K562 (cell line): ENCODE results near the gene HINT3. TPM values are rescaled to one million over a fixed set of nuclear protein-coding genes. Genes with fewer than 3 reads are reported as not detected.

Experiments
- AFF1 ChIP-seq, 2 experiments: fragments of 450-650 bp; IDR thresholded peaks; 2 replicates each; pipeline ENCODE4 v1.6.1; 2018; ENCODE audit warnings: mild to moderate bottlenecking in 2 of 2, low read depth in 1 of 2; ENCODE audit not compliant: partially characterized antibody in 2 of 2
- JUN ChIP-seq, 2 experiments: sonication (generic) in 1 of 2; formaldehyde crosslinking in 1 of 2; IDR thresholded peaks; 2 replicates each; pipeline versions ENCODE4 v1.6.1 to v1.8.0; 2012 to 2022; ENCODE audit warnings: borderline replicate concordance in 2 of 2, mild to moderate bottlenecking in 2 of 2, improper control_type of control experiment in 1 of 2, low read depth in 1 of 2, low read length in 1 of 2, missing genetic modification reagents in 1 of 2
- JUNB ChIP-seq: fragments of 450-650 bp; formaldehyde crosslinking; conservative IDR thresholded peaks from 2 replicates; pipeline ENCODE4 v1.4.0; 2020; ENCODE audit warnings: mild to moderate bottlenecking
- MITF ChIP-seq: IDR thresholded peaks from 2 replicates; pipeline ENCODE4 v1.6.1; 2014; ENCODE audit warnings: antibody characterized with exemption
- RREB1 ChIP-seq: fragments of 250-450 bp; sonication (Bioruptor Pico); IDR thresholded peaks from 2 replicates; pipeline ENCODE4 v1.4.0; 2020
- SOX6 ChIP-seq: fragments of 450-650 bp; IDR thresholded peaks from 2 replicates; pipeline ENCODE4 v1.6.1; 2014; ENCODE audit warnings: mild to moderate bottlenecking
- THAP12 ChIP-seq: fragments of 250-450 bp; sonication (Bioruptor Pico); IDR thresholded peaks from 2 replicates; pipeline ENCODE4 v1.9.0; 2021; ENCODE audit warnings: mild to moderate bottlenecking, inconsistent platforms
- TOE1 ChIP-seq, 2 experiments: fragments of 450-650 bp in 1 of 2; sonication (generic) in 1 of 2; formaldehyde crosslinking in 1 of 2; IDR thresholded peaks; 2 replicates each; pipeline versions ENCODE4 v1.7.1 to v1.8.0; 2016 to 2022; ENCODE audit warnings: borderline replicate concordance in 2 of 2, mild to moderate bottlenecking in 2 of 2, antibody characterized with exemption in 1 of 2, inconsistent platforms in 1 of 2, low read depth in 1 of 2, missing genetic modification reagents in 1 of 2, moderate library complexity in 1 of 2
- U2AF1 ChIP-seq: fragments of 200-400 bp; formaldehyde crosslinking; optimal IDR thresholded peaks from 2 replicates; pipeline ENCODE3; 2017; ENCODE audit warnings: mild to moderate bottlenecking, low read depth, low read length, moderate library complexity
- XRCC4 ChIP-seq: IDR thresholded peaks from one replicate; pipeline ENCODE4 v1.6.1; 2011; ENCODE audit not compliant: insufficient read depth, insufficient read length; ENCODE audit errors: extremely low read depth
- ZSCAN29 ChIP-seq: fragments of 450-650 bp; IDR thresholded peaks from 2 replicates; pipeline ENCODE4 v1.6.1; 2017
- polyA plus RNA-seq, 8 experiments: library from polyadenylated mRNA; depleted of rRNA in 4 of 8; stranded (reverse) in 5 of 8; unstranded in 3 of 8; fragments of >200 nt; fragmentation: Nextera tagmentation in 2 of 8; fragmentation: Illumina TruSeq in 1 of 8; extraction: Ambion mirVana in 2 of 8; extraction: Trizol in 1 of 8; gene quantifications; 2 replicates each; pipeline versions ENCODE4 v1.2.1 to v1.2.3, GENCODE V29; 2011 to 2014; ENCODE audit warnings: inconsistent platforms in 1 of 8, missing spikeins in 1 of 8
- total RNA-seq, 7 experiments: library from RNA; depleted of rRNA in 6 of 7; stranded (reverse); fragments of >200 nt in 6 of 7; fragmentation: Illumina TruSeq in 2 of 7; extraction: Trizol in 2 of 7; gene quantifications; 2 replicates each; pipeline versions ENCODE4 v1.2.1 to v1.2.3, GENCODE V29; 2011 to 2021; ENCODE audit warnings: low replicate concordance in 1 of 7

The HINT3 gene
- total and polyA plus RNA-seq, 9 of the 15 experiments (the other 6 are each of a cell fraction or from before 2014, with no cell fraction given) = 1.4 to 16.6 (median 10.8) TPM

- no peak for TF ChIP-seq U2AF1
- TF ChIP-seq TOE1 (IDR thresholded peaks at IDR 0.05; ENCODE audit: borderline replicate concordance) = no peak
- TF ChIP-seq TOE1 (CRISPR knock-in tag; IDR thresholded peaks at IDR 0.05; ENCODE audit: borderline replicate concordance, low read depth) = no peak
- TF ChIP-seq JUN (IDR thresholded peaks at IDR 0.05; ENCODE audit: borderline replicate concordance, low read depth, low read length) = no peak
- no peak for TF ChIP-seq JUN (CRISPR knock-in tag; IDR thresholded peaks at IDR 0.05; ENCODE audit: borderline replicate concordance)
- TF ChIP-seq ZSCAN29 = no peak
- TF ChIP-seq RREB1 (CRISPR knock-in tag) = no peak
- TF ChIP-seq AFF1 (IDR thresholded peaks at IDR 0.05; ENCODE audit: low read depth in 1 of 2, partially characterized antibody in 2 of 2) = no peak
- TF ChIP-seq SOX6 = peak; percentile 44; the same call in 1 of the 2 replicates
- TF ChIP-seq THAP12 (CRISPR knock-in tag) = no peak
- TF ChIP-seq MITF = no peak
- no peak for TF ChIP-seq JUNB (CRISPR knock-in tag)
- TF ChIP-seq XRCC4 = no peak
These were observed 37.6 kb upstream of the HINT3 start (continued) for GRCh38 chr6:125918681-125919566.
